Gastrocnemius medialis (tissue), 4 donors: ENCODE data around the gene PPM1G. TPM values are rescaled to one million over a fixed set of nuclear protein-coding genes. Genes with fewer than 3 reads are reported as not detected.

ENCODE experiments used
- ATAC-seq, 2 donors: fragments of 150-250 bp; one replicate each; pipeline ENCODE4 v1.9.1; 2016
- DNase-seq, 2 donors: peaks; one replicate each; pipeline ENCODE4 v3.0.0-alpha.2; 2019
- H3K27ac ChIP-seq, 4 donors: fragments of 200-600 bp; sonication (generic); 1 replicate in 1 of 4; 2 replicates in 3 of 4; pipeline ENCODE4 v1.5.1; 2016 to 2018; ENCODE audit warnings: mild to moderate bottlenecking in 2 of 4, moderate library complexity in 1 of 4
- H3K27me3 ChIP-seq, 3 donors: fragments of 200-600 bp; sonication (generic) in 2 of 3; 1 replicate in 1 of 3; 2 replicates in 2 of 3; pipeline versions ENCODE4 v1.5.1 to v1.6.0; 2016 to 2019; ENCODE audit warnings: mild to moderate bottlenecking in 1 of 3, moderate library complexity in 1 of 3
- H3K36me3 ChIP-seq, 2 donors: fragments of 200-600 bp; sonication (generic) in 1 of 2; one replicate each; pipeline ENCODE4 v1.5.1; 2017 to 2018
- H3K4me1 ChIP-seq, 2 donors: fragments of 200-600 bp; sonication (generic) in 1 of 2; one replicate each; pipeline ENCODE4 v1.5.1; 2016 to 2017; ENCODE audit warnings: mild to moderate bottlenecking in 2 of 2
- H3K4me3 ChIP-seq, 4 donors: fragments of 200-600 bp; sonication (generic) in 3 of 4; 1 replicate in 1 of 4; 2 replicates in 3 of 4; pipeline ENCODE4 v1.5.1; 2016 to 2019; ENCODE audit warnings: mild to moderate bottlenecking in 2 of 4
- H3K9me3 ChIP-seq, 3 donors: fragments of 200-600 bp; sonication (generic) in 2 of 3; 1 replicate in 1 of 3; 2 replicates in 2 of 3; pipeline ENCODE4 v1.5.1; 2016 to 2019
- CTCF ChIP-seq, 5 experiments: fragments of 450-650 bp in 3 of 5; fragments of 200-600 bp in 2 of 5; sonication (generic) in 2 of 5; IDR thresholded peaks in 4 of 5; conservative IDR thresholded peaks in 1 of 5; 1 replicate in 4 of 5; 2 replicates in 1 of 5; pipeline ENCODE4 v1.5.1; 2016 to 2019; ENCODE audit warnings: antibody characterized with exemption in 5 of 5, mild to moderate bottlenecking in 3 of 5, moderate library complexity in 3 of 5
- POLR2A ChIP-seq, 2 donors: fragments of 450-650 bp; IDR thresholded peaks; one replicate each; pipeline ENCODE4 v1.6.1; 2017; ENCODE audit warnings: antibody characterized with exemption in 2 of 2, mild to moderate bottlenecking in 2 of 2, moderate library complexity in 2 of 2
- in situ Hi-C, 4 donors: fragments of 200-750 bp; cut with MboI; loops; one replicate each; pipeline versions ENCODE4 v1.15.0 to v1.8.0; 2017; ENCODE audit warnings: low sequenced_read_pairs in 4 of 4
- intact Hi-C: fragments of 100-400 bp; cut with DNase I; formaldehyde crosslinking; loops from one replicate; pipeline ENCODE4 v1.15.1; 2023; ENCODE audit warnings: low total_unique reads
- total RNA-seq, 4 donors: library from RNA; depleted of rRNA; stranded (reverse); fragments of >200 nt; gene quantifications; one replicate each; pipeline versions ENCODE4 v1.1.0 to v1.2.3, GENCODE V29; 2016

The PPM1G gene
- total RNA-seq, 4 donors from 2014 or later, result 47.2 to 111 (median 92.2) TPM

GRCh38 chr2:27350106-27350693 lies 59.2 kb downstream of the PPM1G start:
- Histone ChIP-seq H3K27ac (no peak overlapping the region), H3K4me1 (peaks cover 22 to 43% of the 10 kb centered on the region in 2 donors), H3K4me3 (no peak overlapping the region), H3K36me3 (no peaks in the 10 kb centered on the region), H3K27me3 (no peaks in the 10 kb centered on the region), H3K9me3 (no peaks in the 10 kb centered on the region)
- in situ Hi-C loops, result no loop called here
- DNase-seq (no peak), ATAC-seq (no peak)
- intact Hi-C loops, result no loop called here
- TF ChIP-seq CTCF (IDR thresholded peaks at IDR 0.05 in 4 of 5, conservative IDR thresholded peaks at IDR 0.05 in 1 of 5) (no peak), POLR2A (IDR thresholded peaks at IDR 0.05) (no peak)

DNA sequence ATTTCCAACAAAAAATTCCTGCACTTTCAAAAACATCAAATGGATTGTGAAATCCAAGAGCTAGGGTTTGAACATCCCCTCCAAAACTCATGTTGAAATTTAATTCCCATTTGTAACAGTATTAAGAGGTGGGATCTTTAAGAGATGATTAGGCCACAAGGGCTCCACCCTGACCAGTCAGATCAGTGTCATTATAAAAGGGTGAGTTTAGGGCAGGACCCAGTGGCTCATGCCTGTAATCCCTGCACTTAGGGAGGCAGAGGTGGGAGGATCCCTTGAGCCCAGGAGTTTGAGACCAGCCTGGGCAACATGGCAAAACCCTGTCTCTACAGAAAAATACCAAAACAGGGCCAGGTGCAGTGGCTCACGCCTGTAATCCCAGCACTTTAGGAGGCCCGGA lies 61.8 kb downstream of the PPM1G start:
- no peak for TF ChIP-seq POLR2A (IDR thresholded peaks at IDR 0.05)
- no peak for TF ChIP-seq CTCF (IDR thresholded peaks at IDR 0.05 in 4 of 5, conservative IDR thresholded peaks at IDR 0.05 in 1 of 5)
- intact Hi-C loops (no loop called here), in situ Hi-C loops (no loop called here)
- no peaks in the 10 kb centered on the region for H3K27me3 ChIP-seq
- no peak overlapping the region for H3K4me3 ChIP-seq
- DNase-seq (no peak), ATAC-seq (peak in 1 of 2 donors; percentile 23)
- H3K9me3 ChIP-seq, result no peaks in the 10 kb centered on the region
- peaks cover 0 to 18% of the 10 kb centered on the region in 2 donors for H3K4me1 ChIP-seq
- no peak overlapping the region for H3K27ac ChIP-seq
- peaks cover 0 to 3% of the 10 kb centered on the region in 2 donors for H3K36me3 ChIP-seq

GRCh38 chr2:27336173-27336572 lies 73.2 kb downstream of the PPM1G start:
- DNase-seq (no peak), ATAC-seq (no peak)
- no peaks in the 10 kb centered on the region for H3K9me3 ChIP-seq
- intact Hi-C loops, result no loop called here
- no peak overlapping the region for H3K27ac ChIP-seq
- H3K36me3 ChIP-seq, result peaks cover 0 to 85% of the 10 kb centered on the region in 2 donors
- TF ChIP-seq POLR2A (IDR thresholded peaks at IDR 0.05) (no peak), CTCF (IDR thresholded peaks at IDR 0.05 in 4 of 5, conservative IDR thresholded peaks at IDR 0.05 in 1 of 5) (no peak)
- in situ Hi-C loops, result no loop called here
- no peak overlapping the region for H3K4me3 ChIP-seq
- no peaks in the 10 kb centered on the region for H3K27me3 ChIP-seq
- H3K4me1 ChIP-seq, result no peaks in the 10 kb centered on the region

DNA sequence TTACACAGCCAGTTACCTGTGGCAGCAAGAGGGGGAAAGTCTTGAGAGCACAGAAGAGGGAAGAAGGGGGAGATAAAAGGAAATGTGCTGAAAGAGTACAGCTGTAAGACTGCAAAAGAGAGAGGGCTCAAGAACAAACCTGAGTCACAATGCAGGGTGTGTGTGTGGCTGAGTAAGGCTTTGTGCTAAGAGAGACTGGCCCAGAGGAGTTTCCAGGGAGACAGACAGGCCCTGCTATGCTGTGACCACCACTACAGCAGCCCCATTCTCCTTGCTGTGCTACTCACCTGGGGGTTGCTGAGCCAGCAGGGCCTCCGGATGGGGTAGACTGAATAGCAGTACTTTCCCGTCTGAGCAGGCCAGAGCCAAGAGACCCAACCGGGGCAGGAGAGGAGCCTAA lies 74.1 kb downstream of the PPM1G start:
- Histone ChIP-seq H3K4me1 (no peaks in the 10 kb centered on the region), H3K4me3 (no peak overlapping the region), H3K27me3 (no peaks in the 10 kb centered on the region), H3K36me3 (peaks cover 0 to 85% of the 10 kb centered on the region in 2 donors), H3K9me3 (no peaks in the 10 kb centered on the region), H3K27ac (no peak overlapping the region)
- no peak for DNase-seq
- ATAC-seq, result no peak
- in situ Hi-C loops (no loop called here), intact Hi-C loops (no loop called here)
- TF ChIP-seq CTCF (IDR thresholded peaks at IDR 0.05 in 4 of 5, conservative IDR thresholded peaks at IDR 0.05 in 1 of 5), result no peak
- no peak for TF ChIP-seq POLR2A (IDR thresholded peaks at IDR 0.05)

Other genes with a start within 250 kb of the PPM1G start
- gene ATRAID, start 197.6 kb downstream of the PPM1G start, total RNA-seq, result 100 to 1,000 TPM; 131 to 203 (median 171) TPM
- 10 to 100 TPM; 19.0 to 46.5 (median 32.5) TPM for gene SLC5A6, start 197.3 kb downstream of the PPM1G start, total RNA-seq
- 10 to 100 TPM in 1 of 4 donors, 1 to 10 TPM in 3; 2.7 to 10.2 (median 7.1) TPM for gene CAD, start 192.2 kb downstream of the PPM1G start, total RNA-seq
- under 1 TPM in 1 of 4 donors, not detected in 3; 0.20 TPM for gene SLC30A3, start 146.5 kb downstream of the PPM1G start, total RNA-seq
- not detected for gene DNAJC5G, start 134.2 kb downstream of the PPM1G start, total RNA-seq
- 100 to 1,000 TPM; 219 to 554 (median 427) TPM for gene TRIM54, start 127.2 kb downstream of the PPM1G start, total RNA-seq
- gene UCN, start 101.1 kb downstream of the PPM1G start, total RNA-seq, result not detected
- 10 to 100 TPM in 3 of 4 donors, 1 to 10 TPM in 1; 9.9 to 16.0 (median 11.5) TPM for gene MPV17, start 86.5 kb downstream of the PPM1G start, total RNA-seq
- 10 to 100 TPM; 25.3 to 45.6 (median 40.5) TPM for gene GTF3C2, start 52.8 kb downstream of the PPM1G start, total RNA-seq
- gene EIF2B4, start 39.3 kb downstream of the PPM1G start, total RNA-seq, result 10 to 100 TPM; 50.5 to 57.9 (median 53.8) TPM
- gene SNX17, start 39.0 kb downstream of the PPM1G start, total RNA-seq, result 10 to 100 TPM; 47.2 to 91.5 (median 56.3) TPM
- 1 to 10 TPM; 2.0 to 7.6 (median 4.5) TPM for gene ZNF513, start 28.9 kb downstream of the PPM1G start, total RNA-seq
- gene NRBP1, start 19.0 kb upstream of the PPM1G start, total RNA-seq, result 100 to 1,000 TPM in 3 of 4 donors, 10 to 100 TPM in 1; 91.8 to 125 (median 120) TPM
- 1 to 10 TPM in 1 of 4 donors, under 1 TPM in 1, not detected in 2; 0.93 to 2.1 TPM for gene KRTCAP3, start 32.8 kb upstream of the PPM1G start, total RNA-seq
- gene IFT172, start 80.2 kb upstream of the PPM1G start, total RNA-seq, result 10 to 100 TPM in 2 of 4 donors, 1 to 10 TPM in 2; 3.1 to 16.8 (median 8.6) TPM
- gene FNDC4, start 85.6 kb upstream of the PPM1G start, total RNA-seq, result 1 to 10 TPM; 2.0 to 6.4 (median 3.1) TPM
- gene GCKR, start 87.2 kb upstream of the PPM1G start, total RNA-seq, result under 1 TPM in 1 of 4 donors, not detected in 3; 0.40 TPM
- 10 to 100 TPM in 2 of 4 donors, 1 to 10 TPM in 2; 5.8 to 15.6 (median 8.4) TPM for gene ZNF512, start 173.5 kb upstream of the PPM1G start, total RNA-seq
- gene CCDC121, start 219.4 kb upstream of the PPM1G start, total RNA-seq, result 1 to 10 TPM in 3 of 4 donors, under 1 TPM in 1; 0.56 to 2.0 (median 1.3) TPM
- gene GPN1, start 219.5 kb upstream of the PPM1G start, total RNA-seq, result 10 to 100 TPM; 21.0 to 30.0 (median 25.0) TPM